Lower leg skin (tissue), 4 donors: Measurements from ENCODE around the gene ABCA13. TPM values are rescaled to one million over a fixed set of nuclear protein-coding genes. Genes with fewer than 3 reads are reported as not detected.

Experiments used
- DNase-seq, 2 donors: peaks; one replicate each; pipeline ENCODE4 v3.0.0-alpha.2; 2019; ENCODE audit warnings: low spot score in 2 of 2
- H3K4me3 ChIP-seq: fragments of 200-600 bp; sonication (generic); 2 replicates; pipeline ENCODE4 v1.5.1; 2017; ENCODE audit warnings: mild to moderate bottlenecking, low read depth; ENCODE audit not compliant: poor library complexity, severe bottlenecking
- POLR2A ChIP-seq, 2 donors: fragments of 450-650 bp; IDR thresholded peaks; one replicate each; pipeline ENCODE4 v1.6.1; 2016 to 2017; ENCODE audit warnings: antibody characterized with exemption in 2 of 2, mild to moderate bottlenecking in 1 of 2, moderate library complexity in 1 of 2
- WGBS, 2 donors: methylation state at CpG; one replicate each; pipeline ENCODE4 v1.1.5; 2018; 5-methylcytosine and 5-hydroxymethylcytosine counted together
- intact Hi-C: fragments of 100-400 bp; cut with DNase I; formaldehyde crosslinking; loops from one replicate; pipeline ENCODE4 v1.15.0; 2023; ENCODE audit warnings: low total_unique reads
- total RNA-seq, 4 donors: library from RNA; depleted of rRNA; stranded (reverse); fragments of >200 nt; gene quantifications; one replicate each; pipeline ENCODE4 v1.1.0, GENCODE V29; 2016
- TF ChIP-seq, protein P1 (sequence below), 3 donors: fragments of 450-650 bp; IDR thresholded peaks; one replicate each; pipeline ENCODE4 v1.5.1; 2016; ENCODE audit warnings: antibody characterized with exemption in 3 of 3, mild to moderate bottlenecking in 3 of 3, moderate library complexity in 2 of 3

Gene ABCA13
- total RNA-seq, 4 donors from 2014 or later, result 0.08 to 1.7 (median 0.52) TPM

DNA sequence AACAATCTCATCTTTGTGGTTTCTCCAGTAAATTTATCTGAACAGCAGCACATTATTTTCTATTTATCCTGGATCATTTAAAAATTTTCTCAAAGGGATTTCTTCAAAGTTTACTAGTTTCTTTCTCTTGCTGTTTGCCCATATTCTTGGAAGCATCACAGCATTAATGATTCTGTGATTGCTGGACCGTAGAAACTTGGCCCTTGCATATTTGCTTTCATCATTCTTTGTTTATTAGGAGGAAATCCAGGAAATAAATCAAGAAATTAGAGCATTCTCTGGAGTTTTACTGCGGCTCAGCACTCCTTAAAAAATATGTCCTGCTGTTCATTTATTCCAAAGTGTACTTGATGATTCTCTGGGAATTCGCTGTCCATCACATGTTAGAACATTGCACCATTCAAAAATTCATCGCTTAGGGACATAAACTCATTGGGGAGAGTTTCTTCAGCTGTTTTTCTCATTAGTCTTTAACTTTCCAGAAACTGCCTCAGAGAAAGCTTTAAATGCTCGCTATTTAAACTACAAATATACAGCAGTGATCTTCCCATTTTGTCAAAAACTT is 489.1 kb downstream of the ABCA13 start:
- no peak overlapping the region for H3K4me3 ChIP-seq
- intact Hi-C loops, result no loop called here
- DNase-seq, result no peak
- 18 to 20% methylated on average over 5 of the region's 5 CpGs for whole genome bisulfite sequencing, 2 donors
- TF ChIP-seq, protein P1, sequence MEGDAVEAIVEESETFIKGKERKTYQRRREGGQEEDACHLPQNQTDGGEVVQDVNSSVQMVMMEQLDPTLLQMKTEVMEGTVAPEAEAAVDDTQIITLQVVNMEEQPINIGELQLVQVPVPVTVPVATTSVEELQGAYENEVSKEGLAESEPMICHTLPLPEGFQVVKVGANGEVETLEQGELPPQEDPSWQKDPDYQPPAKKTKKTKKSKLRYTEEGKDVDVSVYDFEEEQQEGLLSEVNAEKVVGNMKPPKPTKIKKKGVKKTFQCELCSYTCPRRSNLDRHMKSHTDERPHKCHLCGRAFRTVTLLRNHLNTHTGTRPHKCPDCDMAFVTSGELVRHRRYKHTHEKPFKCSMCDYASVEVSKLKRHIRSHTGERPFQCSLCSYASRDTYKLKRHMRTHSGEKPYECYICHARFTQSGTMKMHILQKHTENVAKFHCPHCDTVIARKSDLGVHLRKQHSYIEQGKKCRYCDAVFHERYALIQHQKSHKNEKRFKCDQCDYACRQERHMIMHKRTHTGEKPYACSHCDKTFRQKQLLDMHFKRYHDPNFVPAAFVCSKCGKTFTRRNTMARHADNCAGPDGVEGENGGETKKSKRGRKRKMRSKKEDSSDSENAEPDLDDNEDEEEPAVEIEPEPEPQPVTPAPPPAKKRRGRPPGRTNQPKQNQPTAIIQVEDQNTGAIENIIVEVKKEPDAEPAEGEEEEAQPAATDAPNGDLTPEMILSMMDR (IDR thresholded peaks at IDR 0.05), result no peak
- no peak for TF ChIP-seq POLR2A (IDR thresholded peaks at IDR 0.05)

DNA sequence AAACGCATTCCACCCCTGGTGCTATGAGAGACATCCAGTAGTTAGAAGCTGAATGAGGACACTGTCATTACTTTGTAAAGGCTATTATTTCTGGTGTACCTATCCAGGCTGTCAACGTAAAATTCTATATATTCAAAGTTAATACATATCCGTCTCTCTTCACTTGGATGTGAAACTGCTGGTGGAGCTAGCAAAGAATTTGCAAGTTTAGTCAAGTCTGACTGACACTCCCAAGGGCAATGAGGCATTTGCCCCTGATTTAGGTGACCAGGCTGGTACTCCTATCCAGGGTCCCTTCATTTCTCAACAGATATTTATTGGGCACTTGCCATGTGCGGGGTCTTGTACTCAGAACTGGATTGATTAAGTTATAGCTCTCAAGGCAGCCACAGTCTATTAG is 493.0 kb downstream of the ABCA13 start:
- no peak for DNase-seq
- intact Hi-C loops, result no loop called here
- 67 to 71% methylated on average over 4 of the region's 4 CpGs for WGBS, 2 donors
- TF ChIP-seq, protein P1 (IDR thresholded peaks at IDR 0.05), result no peak
- H3K4me3 ChIP-seq, result no peak overlapping the region

DNA sequence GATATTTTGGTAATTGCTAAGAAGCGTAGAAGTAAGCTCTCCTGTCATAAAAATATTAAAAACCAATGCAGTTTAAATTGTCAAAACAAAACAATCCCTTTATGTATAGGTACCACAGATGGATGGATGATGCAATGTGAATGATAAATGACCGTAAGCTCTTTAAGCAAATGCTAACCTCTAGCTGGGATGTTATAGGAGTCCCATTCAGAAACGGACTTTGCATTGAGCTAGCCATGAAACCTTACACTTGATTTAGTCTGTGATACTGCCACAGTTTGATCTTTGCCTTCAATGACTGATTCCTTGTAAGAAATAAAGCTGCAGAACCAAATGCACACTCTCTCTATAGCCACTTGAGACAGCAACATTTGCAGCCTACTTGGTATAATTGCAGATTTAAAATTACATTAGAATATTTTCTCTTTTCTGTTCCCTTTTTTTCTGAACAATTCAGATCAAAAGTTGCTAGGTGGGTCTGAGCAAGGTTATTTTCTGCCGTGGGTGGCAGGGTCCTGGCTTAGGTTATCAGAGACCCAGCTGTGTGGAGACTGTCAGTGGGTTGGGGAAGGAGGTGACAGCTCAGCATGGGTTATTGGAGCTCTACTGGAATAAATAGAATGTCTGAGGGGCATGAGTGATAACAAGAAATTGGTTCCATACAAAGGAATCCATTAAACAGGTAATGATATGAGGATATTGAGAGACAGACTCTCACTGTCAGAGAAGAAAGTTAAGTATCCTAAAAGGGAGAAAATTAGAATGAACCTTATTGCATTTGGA is 494.3 kb downstream of the ABCA13 start:
- WGBS, 2 donors, result 75 to 77% methylated on average over 4 of the region's 4 CpGs
- no peak for DNase-seq
- H3K4me3 ChIP-seq, result no peak overlapping the region
- TF ChIP-seq POLR2A (IDR thresholded peaks at IDR 0.05), result no peak
- TF ChIP-seq, protein P1 (IDR thresholded peaks at IDR 0.05), result no peak
- intact Hi-C loops, result no loop called here

DNA sequence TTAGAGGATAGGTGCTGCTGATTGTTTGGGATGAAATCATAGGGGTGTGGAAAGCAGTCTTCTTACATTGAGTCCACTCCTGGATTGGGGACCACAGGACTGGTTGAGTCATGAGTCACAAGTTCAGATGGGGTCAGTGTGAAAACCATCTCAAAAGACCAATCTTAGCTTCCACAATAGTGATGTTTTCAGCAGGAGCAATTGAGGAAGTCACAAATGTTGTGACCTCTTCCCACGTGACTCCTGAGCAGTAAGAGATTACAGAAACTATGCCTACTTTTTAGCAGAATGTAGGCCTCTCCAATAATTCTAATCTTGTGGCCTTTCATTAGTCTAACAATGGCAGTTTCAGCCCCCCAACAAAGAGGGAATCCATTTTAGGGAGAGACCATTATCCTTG is 496.1 kb downstream of the ABCA13 start:
- WGBS, 2 donors, result 39 to 65% methylated on average over 1 of the region's 1 CpG
- no peak for DNase-seq
- intact Hi-C loops, result no loop called here
- no peak overlapping the region for H3K4me3 ChIP-seq
- TF ChIP-seq, protein P1 (IDR thresholded peaks at IDR 0.05), result no peak
- no peak for TF ChIP-seq POLR2A (IDR thresholded peaks at IDR 0.05)

DNA sequence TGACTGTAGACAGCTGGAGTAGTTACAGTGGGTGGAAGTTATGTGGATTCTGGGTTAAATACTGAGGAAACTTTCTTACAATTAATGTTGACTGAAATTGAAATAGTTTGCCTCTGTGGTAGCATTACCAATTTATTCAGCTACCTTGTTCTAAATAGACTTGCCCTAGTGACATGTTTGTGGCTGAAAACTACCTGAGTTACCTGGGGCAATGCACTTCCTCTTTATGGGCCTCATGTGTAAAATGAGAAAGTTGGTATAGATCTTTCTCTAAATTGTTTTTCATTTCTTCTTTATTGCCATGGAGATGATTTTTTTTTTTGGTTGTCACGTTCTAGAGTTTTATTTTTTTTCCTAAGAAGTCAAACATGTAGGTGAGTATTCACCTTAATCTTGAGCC is 500.4 kb downstream of the ABCA13 start:
- no peak for DNase-seq
- 51 to 59% methylated on average over 1 of the region's 1 CpG for WGBS, 2 donors
- H3K4me3 ChIP-seq, result no peak overlapping the region
- TF ChIP-seq, protein P1 (IDR thresholded peaks at IDR 0.05), result no peak
- TF ChIP-seq POLR2A (IDR thresholded peaks at IDR 0.05), result no peak
- intact Hi-C loops, result no loop called here
